ENCODE measurements around the gene BGLAP. TPM values are rescaled to one million over a fixed set of nuclear protein-coding genes. Genes with fewer than 3 reads are reported as not detected.
A peak's percentile ranks its signal among the peaks of the same experiment; 100 is the strongest.

BGLAP gene
- total and polyA plus RNA-seq, 2 donors (not counting 3 experiments of a cell fraction or from before 2014, with no cell fraction given), result 0.65 to 1.0 TPM

DNA sequence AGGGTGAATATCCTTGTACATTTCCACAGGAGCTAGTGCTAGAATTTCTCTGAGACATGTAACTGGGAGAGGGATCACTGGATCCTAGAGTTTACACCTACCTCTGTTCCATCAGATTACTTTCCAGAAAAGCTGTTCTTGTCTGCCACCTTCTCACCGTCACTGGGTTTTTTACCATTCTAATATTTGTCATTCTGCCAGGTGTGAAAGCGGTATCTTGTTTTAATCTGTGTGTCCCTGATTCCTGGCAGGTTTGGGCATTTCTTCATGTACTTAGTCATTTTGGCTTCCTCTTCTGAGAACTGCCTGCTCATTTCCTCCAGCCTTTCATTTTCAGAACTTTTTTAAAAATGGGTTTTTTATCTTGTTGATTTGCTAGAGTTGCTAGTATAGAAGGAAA is 24.1 kb upstream of the BGLAP start:
- Histone ChIP-seq H3K27ac (ENCODE audit: insufficient read depth, low read depth, low read length) (peak overlapping the region; percentile 75), H3K9me1 (replicated peaks; ENCODE audit: control insufficient read depth, extremely low read depth, insufficient read depth, low read length) (no peaks in the 10 kb centered on the region), H2AFZ (ENCODE audit: low read depth, low read length) (no peak overlapping the region), H3K79me2 (ENCODE audit: control insufficient read depth, insufficient read depth, low read length) (peaks cover 19% of the 10 kb centered on the region), H3K27me3 (ENCODE audit: control insufficient read depth in 2 of 2, insufficient read depth in 2 of 2, low read length in 2 of 2) (no peaks in the 10 kb centered on the region), H3K9me3 (replicated peaks; ENCODE audit: control insufficient read depth, insufficient read depth, low read length) (no peaks in the 10 kb centered on the region), H3K4me1 (ENCODE audit: control insufficient read depth, extremely low read depth, insufficient read depth, low read length) (peaks cover 19% of the 10 kb centered on the region), H3K36me3 (ENCODE audit: control insufficient read depth in 2 of 2, extremely low read depth in 1 of 2, insufficient read depth in 2 of 2, low read length in 2 of 2) (peaks cover 5% of the 10 kb centered on the region in 2 experiments), H3K4me2 (ENCODE audit: insufficient read depth, low read length) (peak overlapping the region; percentile 80), H4K20me1 (replicated peaks; ENCODE audit: control insufficient read depth, extremely low read depth, insufficient read depth, low read length) (no peaks in the 10 kb centered on the region), H3K4me3 (replicated peaks in 1 of 3; ENCODE audit: insufficient read depth in 1 of 3, low read depth in 1 of 3, low read length in 3 of 3) (no peak overlapping the region), H3K9ac (replicated peaks; ENCODE audit: extremely low read depth, insufficient read depth, low read length) (peak overlapping the region; percentile 54)
- intact Hi-C loops (cut with micrococcal nuclease) (no loop called here), dilution Hi-C loops (cut with MboI; ENCODE audit: extremely low pct_ligation_motif_present, low sequenced_read_pairs) (no loop called here)
- TF ChIP-seq GATA2 (IDR thresholded peaks at IDR 0.05; ENCODE audit: insufficient read depth, insufficient read length, low read depth, low read length) (peak; percentile 90), POLR2AphosphoS5 (IDR thresholded peaks at IDR 0.05; ENCODE audit: insufficient read depth, low read depth, low read length) (no peak), FOS (IDR thresholded peaks at IDR 0.05; ENCODE audit: borderline replicate concordance, insufficient read depth, low read length) (peak; percentile 61)
- no peak for FAIRE-seq
- DNase-seq (ENCODE audit: low read depth, low spot score), result peak; percentile 77
- ChIA-PET POLR2A (interaction anchor here (0.7 kb wide), 1 partner anchor 14 kb away, joined by 3 read pairs; no protein-coding TSS in a partner anchor), CTCF (interaction anchor here (0.6 to 1.2 kb wide), 7 partner anchors 21 to 88 kb away, joined by 3 to 9 read pairs (median 3); partner anchors contain the start of gene SLC25A44)
- no TSS peak for BruUV-seq (replicated peaks)

- Histone ChIP-seq H3K27me3 (ENCODE audit: control insufficient read depth in 2 of 2, insufficient read depth in 2 of 2, low read length in 2 of 2) (no peaks in the 10 kb centered on the region), H3K9ac (replicated peaks; ENCODE audit: extremely low read depth, insufficient read depth, low read length) (no peak overlapping the region), H3K27ac (ENCODE audit: insufficient read depth, low read depth, low read length) (no peak overlapping the region), H4K20me1 (replicated peaks; ENCODE audit: control insufficient read depth, extremely low read depth, insufficient read depth, low read length) (no peaks in the 10 kb centered on the region), H3K4me1 (ENCODE audit: control insufficient read depth, extremely low read depth, insufficient read depth, low read length) (peaks cover 20% of the 10 kb centered on the region), H3K9me1 (replicated peaks; ENCODE audit: control insufficient read depth, extremely low read depth, insufficient read depth, low read length) (no peaks in the 10 kb centered on the region), H3K79me2 (ENCODE audit: control insufficient read depth, insufficient read depth, low read length) (peaks cover 15% of the 10 kb centered on the region), H3K9me3 (replicated peaks; ENCODE audit: control insufficient read depth, insufficient read depth, low read length) (no peaks in the 10 kb centered on the region), H2AFZ (ENCODE audit: low read depth, low read length) (no peak overlapping the region), H3K36me3 (ENCODE audit: control insufficient read depth in 2 of 2, extremely low read depth in 1 of 2, insufficient read depth in 2 of 2, low read length in 2 of 2) (peaks cover 5 to 12% of the 10 kb centered on the region in 2 experiments), H3K4me3 (replicated peaks in 1 of 3; ENCODE audit: insufficient read depth in 1 of 3, low read depth in 1 of 3, low read length in 3 of 3) (no peak overlapping the region), H3K4me2 (ENCODE audit: insufficient read depth, low read length) (no peak overlapping the region)
- DNase-seq (ENCODE audit: low read depth, low spot score) (no peak), FAIRE-seq (no peak)
- ChIA-PET CTCF (interaction anchor here (1.5 kb wide), 1 partner anchor 75 kb away, joined by 4 read pairs; no protein-coding TSS in a partner anchor), POLR2A (no interaction called here)
- dilution Hi-C loops (cut with MboI; ENCODE audit: extremely low pct_ligation_motif_present, low sequenced_read_pairs) (loop anchor here (10.0 kb wide), 1 partner anchor 85 kb away; no protein-coding TSS in a partner anchor), intact Hi-C loops (cut with micrococcal nuclease) (no loop called here)
- no peak for TF ChIP-seq JUN (IDR thresholded peaks at IDR 0.05; ENCODE audit: borderline replicate concordance, insufficient read depth, insufficient read length, low read depth)
- TF ChIP-seq POLR2A (IDR thresholded peaks at IDR 0.05; ENCODE audit: low read depth, low read length), result no peak
- TF ChIP-seq MYC (IDR thresholded peaks at IDR 0.05; ENCODE audit: low read depth, low read length), result no peak
- no peak for TF ChIP-seq POLR2AphosphoS5 (IDR thresholded peaks at IDR 0.05; ENCODE audit: insufficient read depth, low read depth, low read length)
- TF ChIP-seq, protein P1, sequence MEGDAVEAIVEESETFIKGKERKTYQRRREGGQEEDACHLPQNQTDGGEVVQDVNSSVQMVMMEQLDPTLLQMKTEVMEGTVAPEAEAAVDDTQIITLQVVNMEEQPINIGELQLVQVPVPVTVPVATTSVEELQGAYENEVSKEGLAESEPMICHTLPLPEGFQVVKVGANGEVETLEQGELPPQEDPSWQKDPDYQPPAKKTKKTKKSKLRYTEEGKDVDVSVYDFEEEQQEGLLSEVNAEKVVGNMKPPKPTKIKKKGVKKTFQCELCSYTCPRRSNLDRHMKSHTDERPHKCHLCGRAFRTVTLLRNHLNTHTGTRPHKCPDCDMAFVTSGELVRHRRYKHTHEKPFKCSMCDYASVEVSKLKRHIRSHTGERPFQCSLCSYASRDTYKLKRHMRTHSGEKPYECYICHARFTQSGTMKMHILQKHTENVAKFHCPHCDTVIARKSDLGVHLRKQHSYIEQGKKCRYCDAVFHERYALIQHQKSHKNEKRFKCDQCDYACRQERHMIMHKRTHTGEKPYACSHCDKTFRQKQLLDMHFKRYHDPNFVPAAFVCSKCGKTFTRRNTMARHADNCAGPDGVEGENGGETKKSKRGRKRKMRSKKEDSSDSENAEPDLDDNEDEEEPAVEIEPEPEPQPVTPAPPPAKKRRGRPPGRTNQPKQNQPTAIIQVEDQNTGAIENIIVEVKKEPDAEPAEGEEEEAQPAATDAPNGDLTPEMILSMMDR (IDR thresholded peaks at IDR 0.05; ENCODE audit: extremely low read depth in 1 of 2, insufficient read depth in 1 of 2, low read depth in 1 of 2, low read length in 2 of 2), result no peak
- TF ChIP-seq GATA2 (IDR thresholded peaks at IDR 0.05; ENCODE audit: insufficient read depth, insufficient read length, low read depth, low read length), result no peak
- TF ChIP-seq, protein P2, sequence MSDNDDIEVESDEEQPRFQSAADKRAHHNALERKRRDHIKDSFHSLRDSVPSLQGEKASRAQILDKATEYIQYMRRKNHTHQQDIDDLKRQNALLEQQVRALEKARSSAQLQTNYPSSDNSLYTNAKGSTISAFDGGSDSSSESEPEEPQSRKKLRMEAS (IDR thresholded peaks at IDR 0.05; ENCODE audit: insufficient read depth, insufficient read length), result no peak
- TF ChIP-seq FOS (IDR thresholded peaks at IDR 0.05; ENCODE audit: borderline replicate concordance, insufficient read depth, low read length), result no peak
- no peak for TF ChIP-seq EZH2 (IDR thresholded peaks at IDR 0.05; ENCODE audit: borderline replicate concordance, low read depth, low read length, severe bottlenecking)
- no TSS peak for BruUV-seq (replicated peaks)
Measured at GRCh38 chr1:156220226-156220625, 21.8 kb upstream of the BGLAP start.
